Esophagus muscularis mucosa (tissue), 4 donors: ENCODE measurements around the gene TRDMT1. TPM values are rescaled to one million over a fixed set of nuclear protein-coding genes. Genes with fewer than 3 reads are reported as not detected.

Experiments
- DNase-seq: peaks from one replicate; pipeline ENCODE4 v3.0.0-alpha.2; 2017; ENCODE audit errors: extremely low spot score
- H3K27ac ChIP-seq, 4 donors: fragments of 200-600 bp; sonication (generic); replicated peaks in 1 of 4; 1 replicate in 3 of 4; 2 replicates in 1 of 4; pipeline ENCODE4 v1.5.1; 2016 to 2019; ENCODE audit warnings: mild to moderate bottlenecking in 1 of 4
- H3K27me3 ChIP-seq, 4 donors: fragments of 200-600 bp; sonication (generic); one replicate each; pipeline versions ENCODE4 v1.5.1 to v1.6.0; 2016 to 2019
- H3K36me3 ChIP-seq, 4 donors: fragments of 200-600 bp; sonication (generic); one replicate each; pipeline ENCODE4 v1.5.1; 2016 to 2019
- H3K4me1 ChIP-seq, 4 donors: fragments of 200-600 bp; sonication (generic); one replicate each; pipeline ENCODE4 v1.5.1; 2016 to 2019
- H3K4me3 ChIP-seq, 4 donors: fragments of 200-600 bp; sonication (generic); 1 replicate in 2 of 4; 2 replicates in 2 of 4; pipeline ENCODE4 v1.5.1; 2016 to 2019; ENCODE audit warnings: mild to moderate bottlenecking in 4 of 4, moderate library complexity in 1 of 4
- H3K9me3 ChIP-seq, 4 donors: fragments of 200-600 bp; sonication (generic); 1 replicate in 3 of 4; 2 replicates in 1 of 4; pipeline ENCODE4 v1.5.1; 2016 to 2019
- EP300 ChIP-seq: sonication (generic); formaldehyde crosslinking; IDR thresholded peaks from one replicate; pipeline ENCODE4 v1.6.1; 2017; ENCODE audit warnings: antibody characterized with exemption
- POLR2A ChIP-seq: fragments of 450-650 bp; IDR thresholded peaks from one replicate; pipeline ENCODE4 v1.6.1; 2017; ENCODE audit warnings: antibody characterized with exemption, moderate library complexity, mild to moderate bottlenecking, low read depth
- POLR2AphosphoS5 ChIP-seq, 2 donors: sonication (generic); formaldehyde crosslinking; IDR thresholded peaks; one replicate each; pipeline ENCODE4 v1.6.1; 2017; ENCODE audit warnings: antibody characterized with exemption in 2 of 2
- WGBS: methylation state at CpG from one replicate; pipeline ENCODE4 v1.1.5; 2018; 5-methylcytosine and 5-hydroxymethylcytosine counted together
- intact Hi-C: fragments of 100-400 bp; cut with DNase I; formaldehyde crosslinking; loops from one replicate; pipeline ENCODE4 v1.15.1; 2023
- total RNA-seq, 4 donors: library from RNA; depleted of rRNA; stranded (reverse); fragments of >200 nt; gene quantifications; one replicate each; pipeline versions ENCODE4 v1.1.0 to v1.2.1, GENCODE V29; 2016
- TF ChIP-seq, protein P1 (sequence below), 3 experiments: fragments of 200-600 bp in 2 of 3; fragments of 450-650 bp in 1 of 3; sonication (generic) in 2 of 3; IDR thresholded peaks; one replicate each; pipeline ENCODE4 v1.5.1; 2017 to 2019; ENCODE audit warnings: antibody characterized with exemption in 3 of 3, mild to moderate bottlenecking in 2 of 3, moderate library complexity in 1 of 3

Gene TRDMT1
- total RNA-seq, 4 donors from 2014 or later = 4.8 to 5.8 (median 5.5) TPM

- Histone ChIP-seq H3K9me3 (no peaks in the 10 kb centered on the region), H3K27me3 (no peaks in the 10 kb centered on the region), H3K36me3 (peaks cover 0 to 5% (median 0%) of the 10 kb centered on the region in 4 donors), H3K4me3 (no peak overlapping the region), H3K4me1 (no peaks in the 10 kb centered on the region), H3K27ac (no peak overlapping the region)
- no peak for TF ChIP-seq POLR2A
- TF ChIP-seq EP300 = no peak
- no peak for TF ChIP-seq POLR2AphosphoS5 (IDR thresholded peaks at IDR 0.05)
- WGBS = 74% methylated on average over 3 of the region's 3 CpGs
- DNase-seq = no peak
- intact Hi-C loops = no loop called here
Measured at GRCh38 chr10:17166699-17167098, 34.8 kb downstream of the TRDMT1 start.

- TF ChIP-seq POLR2A = no peak
- no peak for TF ChIP-seq EP300
- TF ChIP-seq, protein P1, sequence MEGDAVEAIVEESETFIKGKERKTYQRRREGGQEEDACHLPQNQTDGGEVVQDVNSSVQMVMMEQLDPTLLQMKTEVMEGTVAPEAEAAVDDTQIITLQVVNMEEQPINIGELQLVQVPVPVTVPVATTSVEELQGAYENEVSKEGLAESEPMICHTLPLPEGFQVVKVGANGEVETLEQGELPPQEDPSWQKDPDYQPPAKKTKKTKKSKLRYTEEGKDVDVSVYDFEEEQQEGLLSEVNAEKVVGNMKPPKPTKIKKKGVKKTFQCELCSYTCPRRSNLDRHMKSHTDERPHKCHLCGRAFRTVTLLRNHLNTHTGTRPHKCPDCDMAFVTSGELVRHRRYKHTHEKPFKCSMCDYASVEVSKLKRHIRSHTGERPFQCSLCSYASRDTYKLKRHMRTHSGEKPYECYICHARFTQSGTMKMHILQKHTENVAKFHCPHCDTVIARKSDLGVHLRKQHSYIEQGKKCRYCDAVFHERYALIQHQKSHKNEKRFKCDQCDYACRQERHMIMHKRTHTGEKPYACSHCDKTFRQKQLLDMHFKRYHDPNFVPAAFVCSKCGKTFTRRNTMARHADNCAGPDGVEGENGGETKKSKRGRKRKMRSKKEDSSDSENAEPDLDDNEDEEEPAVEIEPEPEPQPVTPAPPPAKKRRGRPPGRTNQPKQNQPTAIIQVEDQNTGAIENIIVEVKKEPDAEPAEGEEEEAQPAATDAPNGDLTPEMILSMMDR (IDR thresholded peaks at IDR 0.05) = no peak
- no peak for TF ChIP-seq POLR2AphosphoS5 (IDR thresholded peaks at IDR 0.05)
- intact Hi-C loops = no loop called here
- H3K27ac ChIP-seq = no peak overlapping the region
- H3K9me3 ChIP-seq = no peaks in the 10 kb centered on the region
- no peaks in the 10 kb centered on the region for H3K4me1 ChIP-seq
- H3K36me3 ChIP-seq = peaks cover 0 to under 1% (median 0%) of the 10 kb centered on the region in 4 donors
- no peak for DNase-seq
- H3K4me3 ChIP-seq = no peak overlapping the region
- WGBS = 93% methylated on average over 2 of the region's 2 CpGs
- no peaks in the 10 kb centered on the region for H3K27me3 ChIP-seq
Measured at GRCh38 chr10:17162828-17163227, 38.6 kb downstream of the TRDMT1 start.

DNA sequence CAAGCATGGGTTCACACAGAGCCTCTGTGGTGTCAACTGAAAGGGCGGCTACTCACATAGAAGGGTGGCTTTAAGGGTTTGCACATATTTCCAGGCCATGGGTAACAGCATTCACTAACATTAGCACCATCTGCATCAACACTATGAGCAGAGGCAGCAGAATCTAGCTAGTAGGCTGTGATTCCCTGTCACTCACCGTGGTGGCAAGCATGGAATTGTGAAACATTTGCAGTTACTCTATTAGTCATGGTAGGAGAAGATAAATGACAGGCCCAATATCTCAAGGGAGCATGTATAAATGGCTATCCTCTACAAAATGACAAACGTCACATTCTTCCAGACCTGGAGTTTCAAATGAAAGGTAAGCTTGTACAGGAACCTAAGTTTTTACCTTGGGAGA lies 39.7 kb downstream of the TRDMT1 start:
- H3K4me1 ChIP-seq = no peaks in the 10 kb centered on the region
- WGBS = 59% methylated on average over 3 of the region's 3 CpGs
- no peak overlapping the region for H3K27ac ChIP-seq
- no peaks in the 10 kb centered on the region for H3K36me3 ChIP-seq
- H3K27me3 ChIP-seq = no peaks in the 10 kb centered on the region
- no peak for DNase-seq
- TF ChIP-seq POLR2AphosphoS5 (IDR thresholded peaks at IDR 0.05) = no peak
- TF ChIP-seq, protein P1 (IDR thresholded peaks at IDR 0.05) = no peak
- TF ChIP-seq EP300 = no peak
- TF ChIP-seq POLR2A = no peak
- H3K4me3 ChIP-seq = no peak overlapping the region
- no peaks in the 10 kb centered on the region for H3K9me3 ChIP-seq
- intact Hi-C loops = no loop called here

- no peak for DNase-seq
- Histone ChIP-seq H3K27ac (no peak overlapping the region), H3K4me1 (no peaks in the 10 kb centered on the region), H3K4me3 (no peak overlapping the region), H3K36me3 (peaks cover 0 to 4% (median 2%) of the 10 kb centered on the region in 4 donors), H3K9me3 (no peaks in the 10 kb centered on the region), H3K27me3 (no peaks in the 10 kb centered on the region)
- 79% methylated on average over 2 of the region's 2 CpGs for WGBS
- intact Hi-C loops = no loop called here
- no peak for TF ChIP-seq POLR2A
- TF ChIP-seq EP300 = no peak
- no peak for TF ChIP-seq POLR2AphosphoS5 (IDR thresholded peaks at IDR 0.05)
- TF ChIP-seq, protein P1 (IDR thresholded peaks at IDR 0.05) = no peak
Measured at GRCh38 chr10:17157024-17157423, 44.4 kb downstream of the TRDMT1 start.

GRCh38 chr10:17155826-17156225 lies 45.6 kb downstream of the TRDMT1 start:
- no peak overlapping the region for H3K27ac ChIP-seq
- no peaks in the 10 kb centered on the region for H3K4me1 ChIP-seq

GRCh38 chr10:17154116-17154515 lies 47.4 kb downstream of the TRDMT1 start:
- no peaks in the 10 kb centered on the region for H3K27me3 ChIP-seq
- H3K9me3 ChIP-seq = no peaks in the 10 kb centered on the region
- intact Hi-C loops = no loop called here
- peaks cover 0 to 4% (median 2%) of the 10 kb centered on the region in 4 donors for H3K36me3 ChIP-seq
- H3K4me3 ChIP-seq = no peak overlapping the region
- no peak overlapping the region for H3K27ac ChIP-seq
- TF ChIP-seq EP300 (no peak), POLR2AphosphoS5 (IDR thresholded peaks at IDR 0.05) (no peak), POLR2A (no peak)
- TF ChIP-seq, protein P1 (IDR thresholded peaks at IDR 0.05) = no peak
- DNase-seq = no peak
- no peaks in the 10 kb centered on the region for H3K4me1 ChIP-seq

More at GRCh38 chr10:17155826-17156225, 45.6 kb downstream of the TRDMT1 start:
- Histone ChIP-seq H3K4me3 (no peak overlapping the region), H3K27me3 (no peaks in the 10 kb centered on the region), H3K36me3 (peaks cover 0 to 4% (median 2%) of the 10 kb centered on the region in 4 donors), H3K9me3 (no peaks in the 10 kb centered on the region)
- no peak for DNase-seq
- intact Hi-C loops = no loop called here
- no peak for TF ChIP-seq POLR2A
- no peak for TF ChIP-seq EP300
